GM21717 (cell line): ENCODE results near the gene MICAL2.

Experiments used
- ATAC-seq: cut with Tn5 transposase; IDR thresholded peaks from one replicate; pipeline ENCODE4 v1.9.1; 2021; ENCODE audit warnings: mild to moderate bottlenecking, moderate library complexity; ENCODE audit not compliant: unreplicated experiment

The MICAL2 gene

DNA sequence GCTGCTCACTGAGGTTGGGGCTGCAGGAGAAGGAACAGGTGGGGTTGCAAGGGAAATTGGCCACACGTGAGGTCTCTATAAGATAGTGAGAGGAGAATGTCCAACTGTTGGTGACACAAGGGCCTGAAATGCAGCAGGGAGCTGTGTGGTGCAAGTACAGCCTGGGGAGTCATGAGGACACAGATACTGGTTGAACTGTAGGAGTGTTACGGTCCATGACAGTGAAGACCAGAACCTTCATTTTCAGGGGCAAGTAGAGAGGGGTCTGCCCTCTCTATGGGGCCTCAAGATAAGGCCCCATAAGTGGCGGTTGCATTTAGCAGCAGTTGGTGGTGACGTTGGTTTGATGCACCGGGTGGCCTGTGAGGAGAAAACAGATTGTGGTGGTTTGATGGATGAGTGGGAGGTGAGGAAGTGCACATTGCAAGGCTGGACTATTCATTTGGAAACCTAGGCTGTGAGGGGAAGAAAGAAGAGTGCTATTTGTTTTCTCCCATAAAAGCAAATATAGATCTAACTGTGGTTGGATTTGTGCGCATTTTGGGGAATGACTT, 39.4 kb downstream of the MICAL2 start:
- ATAC-seq = peak; percentile 66

DNA sequence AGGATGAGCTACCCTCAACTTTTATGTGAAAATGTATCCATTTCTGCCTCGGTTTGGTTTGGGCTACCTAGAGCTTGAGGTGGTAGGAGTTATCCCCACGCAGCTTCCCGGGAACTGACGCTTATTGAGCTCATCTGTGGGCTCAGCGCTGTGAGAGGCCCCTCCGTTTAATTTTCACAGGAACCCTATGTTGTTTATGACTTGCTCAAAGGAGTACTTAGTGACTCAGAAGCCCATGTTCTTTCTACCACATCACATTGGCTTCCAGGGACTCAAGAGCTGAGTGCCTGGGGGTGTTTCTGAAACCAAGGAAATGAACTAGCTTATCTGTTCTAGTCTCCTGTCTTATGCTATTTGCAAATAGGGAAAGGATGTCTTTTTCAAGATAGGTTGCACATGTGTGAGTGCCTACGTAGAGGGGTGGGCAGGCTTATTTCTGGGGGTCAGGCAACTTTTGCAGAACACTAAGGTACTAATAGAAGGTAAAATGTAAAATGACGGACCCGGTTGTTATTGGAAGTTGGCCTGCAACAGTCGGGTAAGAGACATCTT, 40.5 kb downstream of the MICAL2 start:
- ATAC-seq = no peak

DNA sequence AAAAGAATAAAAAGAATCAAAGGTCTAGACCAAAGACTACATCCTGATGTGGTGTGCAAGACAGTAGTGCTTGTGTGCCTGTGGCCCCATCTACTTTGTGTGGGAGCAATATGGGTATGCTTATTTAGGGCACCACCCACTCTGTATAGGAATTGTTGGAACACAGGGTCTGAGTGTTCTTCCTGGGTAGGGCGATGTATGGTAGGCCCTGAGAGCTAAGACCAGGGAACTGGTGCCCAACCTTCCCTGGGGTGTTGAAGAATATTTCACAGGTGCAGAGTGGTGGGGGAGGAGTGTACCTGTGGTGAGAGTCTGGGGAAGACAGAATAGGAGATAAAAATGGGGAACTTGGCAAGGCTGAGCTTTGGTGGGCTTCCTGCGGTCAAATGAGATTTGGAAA, 41.9 kb downstream of the MICAL2 start:
- ATAC-seq = no peak

DNA sequence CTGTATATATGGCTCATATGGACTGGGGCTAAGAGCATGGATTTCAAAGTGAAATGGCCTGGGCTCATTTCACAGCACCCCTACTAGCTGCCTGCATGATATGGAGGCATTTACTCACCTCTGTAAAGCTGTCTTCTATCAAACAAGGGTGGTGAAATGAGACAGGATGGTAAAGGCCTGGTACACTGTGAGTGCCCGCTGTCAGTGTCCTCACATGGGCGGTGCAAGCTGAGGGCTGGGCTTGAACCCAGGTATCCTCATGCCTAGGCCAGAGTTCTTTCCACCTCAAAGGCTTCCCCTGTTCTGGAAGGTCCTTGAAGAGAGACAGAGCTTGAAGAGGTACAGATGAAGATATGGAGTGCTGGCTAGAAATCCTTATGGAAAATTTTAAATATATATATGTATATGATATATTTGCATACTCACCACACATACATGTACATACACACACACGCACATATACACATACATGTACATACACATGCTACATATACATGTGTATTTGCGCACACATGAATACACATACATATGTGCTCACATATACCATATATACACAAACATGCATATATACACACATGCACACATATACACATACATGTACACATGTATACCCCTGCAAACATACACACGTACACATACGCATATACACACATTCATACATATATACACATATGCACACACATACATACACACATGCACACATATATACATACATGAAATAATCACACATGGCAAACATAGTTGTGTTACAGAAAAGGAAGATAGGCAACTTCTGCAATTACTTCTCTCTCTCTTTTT, 44.7 kb downstream of the MICAL2 start:
- ATAC-seq = no peak

DNA sequence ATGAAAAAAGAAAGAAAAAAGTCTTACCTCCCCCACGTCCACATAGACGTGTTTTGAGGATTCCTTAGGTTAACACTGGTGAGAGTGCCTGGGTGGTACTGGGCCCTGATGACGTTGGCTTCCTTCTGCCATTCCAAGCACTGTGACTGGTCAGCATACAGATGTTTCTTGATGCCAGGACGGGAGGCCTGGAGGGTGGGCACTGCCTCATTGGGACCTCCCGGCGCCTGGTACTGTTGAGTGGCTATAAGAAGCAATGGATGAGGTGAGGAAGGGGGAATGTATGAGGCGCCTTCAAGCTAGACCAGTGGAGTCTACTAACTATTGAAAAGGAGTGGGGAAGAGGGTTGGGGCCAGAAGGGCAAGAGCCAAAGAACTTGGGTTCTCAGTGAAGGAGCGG, 45.3 kb downstream of the MICAL2 start:
- ATAC-seq = no peak

DNA sequence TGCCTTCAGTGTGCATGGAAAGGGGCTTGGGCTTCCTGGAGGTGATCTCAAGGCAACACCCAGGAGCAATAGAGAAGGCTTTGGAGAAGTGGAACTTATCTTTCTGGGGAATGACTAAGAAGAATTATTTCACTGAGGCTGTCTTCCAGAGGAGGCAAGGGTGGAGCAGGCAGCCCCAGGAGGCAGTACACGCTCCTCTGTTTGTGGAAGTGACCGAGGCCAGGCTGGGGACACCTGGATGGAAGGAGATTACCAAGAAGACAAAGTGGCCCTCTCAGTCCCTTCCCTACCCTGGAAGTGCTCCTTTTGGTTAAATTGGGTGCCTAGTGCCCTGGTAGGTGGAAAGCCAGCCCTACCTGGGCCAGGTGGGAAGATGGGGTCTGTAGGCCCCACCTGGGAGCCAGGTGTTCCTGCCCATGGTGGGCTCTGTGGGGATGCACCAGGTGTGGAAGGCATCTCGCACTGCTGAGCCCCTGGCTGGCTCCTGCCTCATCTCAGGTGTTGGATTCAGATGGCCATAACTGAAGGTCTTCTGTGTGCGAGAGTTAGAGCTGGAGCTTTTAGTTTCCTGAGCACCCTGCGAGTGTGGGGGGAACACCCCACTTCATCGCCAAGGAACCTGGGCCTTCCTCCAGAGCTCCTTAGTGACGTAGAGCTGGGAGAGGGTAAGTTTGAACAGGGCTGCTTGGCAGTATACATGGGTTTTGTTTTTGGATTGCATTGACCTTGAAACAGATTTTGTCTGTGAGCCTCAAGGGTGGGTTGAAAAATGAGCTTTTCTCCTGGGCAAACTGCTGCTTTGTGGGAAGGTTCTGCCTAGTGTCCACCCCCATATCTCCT, 46.1 kb downstream of the MICAL2 start:
- ATAC-seq = no peak

DNA sequence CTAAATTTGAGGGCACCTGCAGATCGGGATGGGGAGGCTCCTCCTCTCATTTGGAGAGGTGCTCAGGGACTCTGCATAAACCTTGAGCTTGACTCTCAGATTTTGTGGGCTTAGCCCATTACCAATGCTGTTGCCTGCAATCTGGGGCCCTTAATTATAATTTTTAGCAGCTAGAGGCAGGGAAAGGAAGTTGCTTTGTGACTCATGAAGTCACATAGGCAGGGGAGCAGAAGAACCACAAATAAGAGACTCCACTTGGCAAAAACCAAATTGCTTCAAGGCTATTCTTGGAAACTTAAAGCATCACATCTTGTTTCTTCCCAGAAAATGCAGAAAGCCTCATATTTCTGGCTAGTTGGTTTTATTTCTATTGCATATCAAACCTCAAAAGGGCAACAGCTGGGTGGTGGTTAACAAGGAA, 46.9 kb downstream of the MICAL2 start:
- ATAC-seq = no peak

DNA sequence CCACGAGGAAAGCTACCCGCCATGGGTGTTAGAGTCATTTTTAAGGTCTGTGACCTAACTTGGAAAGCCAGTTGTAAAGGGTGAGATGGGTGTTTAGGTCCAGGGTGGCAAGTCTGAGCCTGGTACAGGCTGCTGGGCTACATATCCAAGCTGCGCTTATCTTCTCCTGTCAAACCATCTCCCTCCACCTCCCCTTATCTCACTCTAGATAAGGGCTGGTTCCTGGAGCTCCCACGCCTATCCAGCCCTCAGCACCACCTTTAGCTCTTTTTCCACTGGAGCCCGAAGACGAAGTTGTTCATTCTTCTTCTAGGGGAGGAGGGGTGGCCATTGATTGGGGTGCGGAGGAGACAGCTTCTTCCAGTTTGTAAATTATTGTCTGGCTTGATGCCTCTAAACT, 48.5 kb downstream of the MICAL2 start:
- ATAC-seq = no peak

DNA sequence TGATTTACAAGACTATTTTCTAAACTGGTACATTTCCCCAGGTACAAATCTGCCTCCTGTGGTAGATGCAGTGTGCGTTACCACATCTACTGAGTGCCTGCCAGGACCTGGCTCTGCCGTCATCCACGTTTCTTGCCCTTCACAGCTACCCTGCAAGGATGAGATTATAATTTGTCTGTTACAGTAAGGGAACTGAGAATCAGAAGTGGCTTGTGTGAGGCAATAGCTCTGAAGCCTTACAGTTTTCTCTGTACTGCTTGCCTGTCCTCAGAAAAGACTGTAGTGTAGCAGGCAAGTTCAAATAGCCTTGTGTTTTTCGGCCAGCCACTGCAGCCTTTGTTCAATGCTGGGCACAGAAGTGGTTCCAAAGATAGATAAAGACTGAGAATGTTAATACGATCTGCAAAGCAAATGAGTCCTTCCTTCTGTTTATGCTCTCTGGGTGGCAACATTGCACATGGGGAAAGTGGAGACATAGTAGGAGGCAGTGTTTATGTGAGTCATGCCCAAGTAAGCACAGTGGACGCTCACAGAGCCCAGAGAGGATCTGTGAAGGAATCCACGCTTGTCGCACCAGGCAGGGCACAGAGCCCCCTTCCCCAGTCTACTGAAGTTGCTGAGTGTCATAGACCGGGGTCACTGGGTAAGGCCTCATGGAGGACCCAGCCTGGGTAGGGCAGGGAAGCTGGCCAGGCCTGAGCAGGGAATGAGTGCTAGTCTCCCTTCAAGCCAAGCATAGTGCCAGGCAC, 49.1 kb downstream of the MICAL2 start:
- no peak for ATAC-seq

DNA sequence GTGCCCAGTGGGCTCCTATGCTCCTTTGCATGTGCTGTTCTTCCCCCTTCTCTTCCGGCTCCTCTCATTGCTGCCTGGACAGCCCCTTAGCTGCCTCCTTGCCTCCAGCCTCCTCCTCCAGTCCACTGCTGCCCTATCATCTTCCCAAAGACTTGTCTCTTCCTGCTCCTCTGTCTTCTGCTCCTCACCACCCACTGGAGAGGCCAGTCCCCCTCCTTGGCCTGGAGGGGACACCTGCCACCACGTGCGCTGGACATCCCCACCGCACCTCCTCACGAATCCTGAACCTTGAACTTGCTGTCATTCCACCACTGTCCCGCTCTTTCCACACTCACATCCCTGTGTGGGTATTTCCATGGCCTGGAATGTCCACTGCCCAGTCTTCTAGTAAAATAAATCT, 49.8 kb downstream of the MICAL2 start:
- no peak for ATAC-seq

DNA sequence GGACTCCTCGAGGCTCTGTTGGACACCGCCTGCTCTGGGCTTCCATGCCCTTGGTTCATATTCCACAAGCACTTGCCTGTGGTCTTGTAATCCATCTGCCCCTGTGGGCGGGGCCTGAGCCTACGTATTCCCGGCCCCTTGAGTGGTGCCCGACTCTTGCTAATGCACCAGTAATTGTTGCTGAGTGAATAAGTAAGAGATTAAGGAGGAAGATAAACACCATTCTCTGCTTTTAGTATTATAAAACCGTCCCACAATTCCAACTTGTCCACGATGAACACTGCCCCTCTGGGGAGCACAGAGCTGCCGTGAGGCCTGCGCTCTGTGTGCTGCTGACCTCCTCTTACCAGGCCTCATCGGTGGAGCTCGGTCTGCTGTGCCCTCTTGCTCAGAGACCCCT, 50.3 kb downstream of the MICAL2 start:
- ATAC-seq = no peak

DNA sequence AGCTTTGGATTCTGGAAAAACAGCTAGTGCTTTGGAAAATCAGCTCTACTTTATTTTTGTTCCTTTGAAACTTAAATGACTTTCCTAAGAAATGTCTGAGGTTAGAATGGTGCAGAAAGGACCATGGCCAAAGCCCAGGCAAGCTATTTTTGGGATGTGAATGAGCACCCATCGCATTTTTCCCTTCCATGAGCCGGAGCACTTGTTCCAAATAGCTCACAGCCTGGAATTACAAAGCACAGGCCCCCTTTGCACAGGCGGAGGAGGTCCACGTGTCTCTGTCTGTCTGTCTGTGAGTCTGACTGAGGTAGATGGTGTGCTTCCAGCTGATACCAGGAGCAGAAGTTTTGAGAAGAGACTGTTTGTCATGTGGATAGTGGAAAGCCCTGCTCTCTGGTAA, 50.7 kb downstream of the MICAL2 start:
- no peak for ATAC-seq

DNA sequence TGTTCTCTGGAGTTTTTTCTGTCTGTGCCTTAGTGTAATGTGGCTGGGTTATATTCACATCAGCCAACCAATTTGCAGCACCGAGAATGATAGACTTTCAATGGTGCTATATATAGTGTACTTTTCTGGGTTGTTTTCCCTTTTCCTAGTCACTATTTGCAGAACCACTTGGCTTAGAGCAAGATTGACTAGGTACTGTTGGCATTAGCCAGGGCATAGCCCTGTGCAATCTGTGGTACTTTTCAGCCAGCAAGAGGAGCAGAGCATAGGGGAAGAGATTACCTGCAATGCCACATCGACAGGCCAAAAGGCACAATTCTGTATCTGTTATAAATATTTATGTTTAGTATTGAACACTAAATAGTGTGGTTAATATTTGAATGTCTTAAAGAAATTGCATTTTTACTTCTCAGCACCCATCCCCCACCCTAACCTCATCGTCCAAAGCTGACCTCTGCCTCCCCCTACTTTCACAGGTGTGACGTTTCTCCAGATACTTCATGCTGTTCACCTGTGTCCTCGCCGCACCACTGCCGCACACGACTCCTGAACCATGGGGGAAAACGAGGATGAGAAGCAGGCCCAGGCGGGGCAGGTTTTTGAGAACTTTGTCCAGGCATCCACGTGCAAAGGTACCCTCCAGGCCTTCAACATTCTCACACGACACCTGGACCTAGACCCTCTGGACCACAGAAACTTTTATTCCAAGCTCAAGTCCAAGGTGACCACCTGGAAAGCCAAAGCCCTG, 51.4 kb downstream of the MICAL2 start:
- ATAC-seq = no peak

DNA sequence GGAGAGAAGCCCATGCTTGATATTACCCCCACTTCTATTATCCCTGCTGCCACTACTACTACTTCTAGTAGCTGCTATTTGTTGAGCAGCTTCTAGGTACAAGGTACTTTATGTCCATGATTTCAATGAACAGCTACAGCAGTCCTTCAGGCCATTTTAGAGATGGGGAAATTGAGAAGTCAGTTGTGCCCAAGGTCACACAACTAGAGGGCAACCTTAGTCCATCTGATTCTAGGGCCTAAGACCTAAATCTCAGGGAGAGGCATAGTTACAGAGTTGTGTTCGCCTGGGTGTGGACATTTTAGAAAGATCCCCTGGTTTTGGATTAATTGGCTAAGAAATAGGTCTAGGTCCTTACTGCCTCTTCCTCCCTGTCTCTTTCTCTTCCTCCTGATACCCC, 52.3 kb downstream of the MICAL2 start:
- no peak for ATAC-seq

DNA sequence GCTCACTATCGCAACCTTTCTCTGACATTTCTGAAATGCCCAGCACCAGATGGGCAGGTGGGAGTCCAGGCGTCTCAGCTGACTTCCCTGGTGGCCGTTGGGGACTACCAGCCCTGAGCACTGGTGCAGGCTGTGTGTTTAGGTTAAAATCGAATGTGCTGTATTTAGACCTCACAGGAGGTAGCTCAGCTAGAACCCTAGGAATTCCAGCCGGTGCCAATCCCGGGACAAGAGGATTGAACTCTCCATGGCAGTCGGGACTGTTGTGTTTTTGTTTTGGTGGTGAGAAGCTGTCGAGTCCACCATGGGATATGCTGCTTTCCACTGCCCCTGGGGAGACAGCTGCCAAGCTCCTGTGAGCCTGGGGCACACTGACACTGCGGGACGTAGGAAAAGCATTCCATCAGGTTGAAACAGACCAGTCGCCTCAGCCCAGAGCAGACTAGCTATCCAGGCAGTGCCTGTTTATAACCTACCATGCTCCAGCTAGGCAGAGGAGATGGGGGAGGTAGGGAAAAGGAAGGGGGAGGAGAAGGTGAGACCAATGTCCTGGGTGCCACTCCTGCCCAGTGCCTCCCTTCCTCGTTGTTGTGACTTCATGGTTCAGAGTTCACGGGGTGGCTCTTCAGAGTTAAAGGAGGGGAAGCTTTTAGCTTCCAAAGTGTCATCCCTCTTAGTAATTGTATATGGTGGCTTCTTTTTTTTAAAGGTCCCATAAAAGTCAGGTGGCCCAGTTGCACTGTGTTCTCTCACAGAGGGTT, 53.0 kb downstream of the MICAL2 start:
- ATAC-seq = no peak

DNA sequence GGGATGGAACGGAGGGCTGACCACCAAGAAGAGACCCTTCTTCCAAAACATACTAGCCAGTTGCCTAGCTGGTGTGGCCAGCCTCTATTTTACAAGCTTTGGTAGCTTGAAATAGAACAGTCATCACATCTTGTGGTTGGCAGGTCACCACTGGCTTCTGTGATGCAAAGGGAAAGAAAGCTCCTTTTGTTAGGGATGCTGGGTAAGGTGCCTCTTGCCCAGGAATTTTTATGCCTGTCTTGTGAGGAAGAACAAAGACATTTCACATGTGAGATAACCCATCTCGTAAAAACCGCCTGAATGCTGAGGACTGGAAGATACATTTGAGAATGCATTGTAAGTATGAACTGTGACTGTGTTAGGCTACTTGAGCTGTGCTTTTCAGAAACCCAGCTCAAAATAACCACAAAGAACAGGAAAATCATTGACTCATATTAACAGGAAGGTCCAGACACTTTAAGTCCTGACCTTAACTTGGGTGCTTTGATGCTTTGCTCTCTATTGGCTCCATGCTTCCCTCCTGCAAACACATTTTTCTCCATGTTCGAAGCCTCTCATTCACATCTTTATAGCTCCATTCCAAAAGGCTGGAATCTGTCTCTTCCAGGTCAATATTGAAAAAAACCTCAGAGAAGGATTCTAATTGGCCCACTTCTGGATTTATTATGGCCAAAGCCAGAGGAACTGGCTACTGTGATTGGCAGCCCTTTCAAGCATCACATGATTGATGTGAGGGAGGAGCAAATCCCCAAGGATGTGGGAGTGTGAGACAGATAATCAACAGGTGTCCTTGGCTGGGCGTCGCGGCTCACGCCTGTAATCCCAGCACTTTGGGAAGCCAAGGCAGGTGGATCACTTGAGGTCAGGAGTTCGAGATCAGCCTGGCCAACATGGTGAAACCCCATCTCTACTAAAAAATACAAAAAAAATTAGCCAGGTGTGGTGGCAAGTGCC, 53.9 kb downstream of the MICAL2 start:
- ATAC-seq = no peak

DNA sequence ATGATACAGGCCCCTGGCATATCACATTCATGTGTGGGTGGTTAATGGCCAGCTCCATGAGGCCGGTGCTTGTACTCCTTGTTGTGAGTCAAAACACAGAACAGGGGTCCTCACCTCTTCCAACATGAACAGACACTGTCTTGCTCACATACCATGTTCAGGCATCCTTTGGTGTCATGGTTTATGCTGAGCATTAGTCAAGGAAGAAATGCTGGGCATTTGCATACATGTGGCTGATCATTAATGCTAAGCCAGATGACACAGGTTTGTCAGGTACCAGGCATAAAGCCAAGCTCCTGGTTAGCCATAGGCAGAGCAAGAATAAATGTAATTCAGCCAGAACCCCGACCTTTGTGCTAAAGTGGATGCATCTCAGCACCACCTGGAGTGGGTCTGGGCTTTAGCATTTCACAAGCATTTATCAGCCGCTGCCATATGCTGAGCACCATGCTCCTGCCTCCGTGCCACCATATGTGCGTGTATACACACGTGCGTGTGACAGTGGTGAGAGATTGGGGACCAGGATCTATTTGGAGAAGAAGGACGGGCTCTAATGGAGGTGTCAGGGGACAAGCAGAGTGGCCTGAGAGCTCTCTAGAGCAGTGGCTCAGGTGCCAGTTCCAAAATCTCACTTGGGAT, 55.0 kb downstream of the MICAL2 start:
- no peak for ATAC-seq
